ENCODE results near the gene HTT.

HTT gene

DNA sequence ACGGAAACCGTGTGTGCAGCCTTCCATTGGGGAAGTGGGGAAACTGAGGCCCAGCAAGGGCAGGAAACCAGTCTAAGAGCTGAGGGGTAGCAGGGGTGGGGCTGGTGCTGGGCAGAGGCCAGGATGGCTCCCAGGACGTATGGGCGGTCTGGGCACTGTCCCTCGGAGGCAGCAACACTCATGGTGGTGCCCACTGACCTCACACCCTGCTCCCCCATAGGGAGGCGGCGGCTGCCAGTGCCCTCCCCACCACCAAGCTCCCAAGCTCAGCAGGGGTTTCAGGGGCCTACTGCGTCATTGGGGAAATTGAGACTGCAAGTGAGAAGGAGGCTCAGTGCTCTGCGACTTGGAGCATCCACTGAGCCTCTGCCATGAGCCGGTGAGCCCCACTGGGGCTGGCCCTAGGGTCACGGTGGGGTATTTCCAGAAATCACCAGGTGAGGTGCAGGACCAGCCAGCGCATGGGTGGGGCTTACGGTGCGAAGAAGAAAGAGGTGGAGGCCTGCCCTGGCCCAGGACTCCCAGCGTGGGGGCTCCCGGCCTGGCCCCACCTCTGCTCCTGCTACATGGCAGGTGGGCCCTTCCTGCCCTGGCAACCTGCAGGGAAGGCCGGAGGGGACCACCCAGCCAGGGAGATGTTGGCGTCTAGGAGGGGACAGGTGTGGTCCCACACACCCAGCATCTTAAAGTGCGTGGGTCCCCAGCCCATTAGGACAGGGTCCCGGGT lies 175.4 kb downstream of the HTT start:
- H3K4me3 ChIP-seq (ENCODE audit: low read length) = no peak overlapping the region
- no peak for TF ChIP-seq ZNF274 (IDR thresholded peaks at IDR 0.05; ENCODE audit: low read depth, low read length)

DNA sequence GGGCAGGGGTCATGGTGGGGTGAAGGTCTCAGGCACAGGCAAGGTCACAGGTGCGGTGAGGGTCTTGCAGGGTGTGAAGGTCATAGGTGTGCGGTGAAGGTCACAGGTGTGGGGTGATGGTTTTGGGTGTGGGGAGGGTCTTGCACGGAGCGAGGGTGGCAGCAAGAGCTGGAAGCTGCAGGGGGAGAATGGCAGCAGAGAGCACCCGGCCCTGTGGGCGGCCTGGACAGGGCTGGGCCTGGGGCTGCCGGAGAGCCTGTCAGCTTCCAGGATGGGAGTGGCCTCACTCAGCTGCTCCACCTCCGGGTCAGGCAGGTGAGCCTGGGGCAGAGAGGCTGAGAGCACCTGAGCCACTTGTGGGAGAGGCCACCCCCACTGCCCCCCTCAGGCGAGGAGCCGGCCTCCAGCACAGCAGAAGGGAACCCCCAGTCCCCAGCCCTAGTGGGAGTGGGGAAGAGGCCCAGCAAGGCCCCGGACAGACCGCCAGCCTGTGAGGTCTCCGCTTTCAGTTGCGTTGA lies 176.0 kb downstream of the HTT start:
- TF ChIP-seq ZNF274 (IDR thresholded peaks at IDR 0.05; ENCODE audit: low read depth, low read length) = no peak
- no peak overlapping the region for H3K4me3 ChIP-seq (ENCODE audit: low read length)

GRCh38 chr4:3250956-3251690 lies 176.6 kb downstream of the HTT start:
- TF ChIP-seq ZNF274 (IDR thresholded peaks at IDR 0.05; ENCODE audit: low read depth, low read length) = no peak
- H3K4me3 ChIP-seq (ENCODE audit: low read length) = no peak overlapping the region

DNA sequence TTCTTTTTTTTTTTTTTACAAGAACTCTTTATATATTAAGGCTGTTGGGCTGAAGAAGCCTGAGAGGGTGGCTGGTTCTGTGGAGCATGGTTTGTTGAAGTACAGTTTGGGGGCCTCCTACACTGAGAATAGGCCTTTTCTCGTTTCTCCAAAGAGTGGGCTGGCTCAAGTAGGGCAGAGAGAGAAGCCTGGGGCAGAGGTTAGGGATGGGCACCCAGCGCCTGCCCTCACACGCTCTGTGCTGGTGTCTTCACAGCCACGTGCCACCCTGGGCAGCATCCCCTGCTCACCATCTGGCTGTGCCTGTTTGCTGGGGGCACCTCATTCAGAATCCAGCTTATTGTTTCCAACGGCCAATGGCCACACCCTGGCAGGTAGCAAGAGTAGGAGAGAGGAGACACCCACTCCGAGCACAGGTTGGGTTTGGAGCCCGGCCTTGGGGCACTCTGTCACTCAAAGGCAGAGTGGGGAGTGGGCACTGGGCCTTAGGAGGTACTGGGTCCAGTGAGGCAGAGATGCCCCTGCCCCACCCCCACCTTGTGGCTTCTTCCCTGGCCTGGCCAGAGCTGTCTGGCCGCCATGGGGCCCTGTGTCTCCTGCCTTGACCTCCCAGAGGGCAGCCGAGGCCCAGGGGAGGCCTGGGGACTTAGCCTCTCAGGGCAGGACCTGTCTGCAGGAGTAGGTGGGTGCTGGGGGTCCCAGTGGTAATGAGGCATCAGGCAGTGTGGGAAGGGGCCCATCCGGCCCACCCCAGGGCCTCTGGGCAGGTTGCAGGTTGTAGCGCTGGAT lies 177.4 kb downstream of the HTT start:
- H3K4me3 ChIP-seq (ENCODE audit: low read length) = no peak overlapping the region
- TF ChIP-seq ZNF274 (IDR thresholded peaks at IDR 0.05; ENCODE audit: low read depth, low read length) = no peak

DNA sequence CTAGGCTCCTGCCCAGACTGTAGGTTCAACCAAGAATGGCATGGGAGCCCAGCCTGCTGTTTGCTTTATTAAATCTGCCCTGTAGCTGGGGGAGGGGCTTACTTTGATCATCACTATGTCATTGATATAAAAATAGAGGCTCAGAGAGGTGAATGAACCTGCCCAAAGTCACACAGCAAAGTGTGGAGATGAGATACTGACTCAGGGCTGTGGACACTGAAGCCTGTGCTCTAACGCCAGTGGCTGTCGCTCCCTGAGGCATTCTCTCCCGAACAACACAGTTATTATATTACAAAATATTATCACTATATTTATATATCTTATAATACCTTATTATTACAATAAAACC lies 178.0 kb downstream of the HTT start:
- H3K4me3 ChIP-seq (ENCODE audit: low read length) = no peak overlapping the region
- no peak for TF ChIP-seq ZNF274 (IDR thresholded peaks at IDR 0.05; ENCODE audit: low read depth, low read length)

- no peak for TF ChIP-seq ZNF274 (IDR thresholded peaks at IDR 0.05; ENCODE audit: low read depth, low read length)
- H3K4me3 ChIP-seq (ENCODE audit: low read length) = no peak overlapping the region
Measured at GRCh38 chr4:3252831-3253641, 178.6 kb downstream of the HTT start.

DNA sequence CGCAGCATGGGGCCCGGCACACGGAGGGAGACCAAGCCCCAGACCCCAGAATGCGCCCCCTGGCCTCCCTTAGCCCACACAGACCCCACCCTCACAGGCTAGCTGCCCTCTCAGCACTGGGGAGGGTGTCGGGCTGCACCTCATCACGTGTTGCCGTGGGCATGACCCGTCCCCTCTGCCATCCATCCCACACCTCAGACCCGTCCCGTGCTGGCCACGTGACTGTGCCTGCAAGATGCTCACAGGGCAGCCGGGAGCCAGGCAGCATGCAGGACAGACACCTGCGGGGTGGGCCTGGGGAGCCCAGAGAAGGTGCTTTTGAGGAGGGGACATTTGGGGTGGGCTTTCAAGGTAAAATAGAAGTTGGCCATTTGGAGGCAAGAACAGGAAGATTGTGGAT lies 179.3 kb downstream of the HTT start:
- no peak overlapping the region for H3K4me3 ChIP-seq (ENCODE audit: low read length)
- no peak for TF ChIP-seq ZNF274 (IDR thresholded peaks at IDR 0.05; ENCODE audit: low read depth, low read length)

DNA sequence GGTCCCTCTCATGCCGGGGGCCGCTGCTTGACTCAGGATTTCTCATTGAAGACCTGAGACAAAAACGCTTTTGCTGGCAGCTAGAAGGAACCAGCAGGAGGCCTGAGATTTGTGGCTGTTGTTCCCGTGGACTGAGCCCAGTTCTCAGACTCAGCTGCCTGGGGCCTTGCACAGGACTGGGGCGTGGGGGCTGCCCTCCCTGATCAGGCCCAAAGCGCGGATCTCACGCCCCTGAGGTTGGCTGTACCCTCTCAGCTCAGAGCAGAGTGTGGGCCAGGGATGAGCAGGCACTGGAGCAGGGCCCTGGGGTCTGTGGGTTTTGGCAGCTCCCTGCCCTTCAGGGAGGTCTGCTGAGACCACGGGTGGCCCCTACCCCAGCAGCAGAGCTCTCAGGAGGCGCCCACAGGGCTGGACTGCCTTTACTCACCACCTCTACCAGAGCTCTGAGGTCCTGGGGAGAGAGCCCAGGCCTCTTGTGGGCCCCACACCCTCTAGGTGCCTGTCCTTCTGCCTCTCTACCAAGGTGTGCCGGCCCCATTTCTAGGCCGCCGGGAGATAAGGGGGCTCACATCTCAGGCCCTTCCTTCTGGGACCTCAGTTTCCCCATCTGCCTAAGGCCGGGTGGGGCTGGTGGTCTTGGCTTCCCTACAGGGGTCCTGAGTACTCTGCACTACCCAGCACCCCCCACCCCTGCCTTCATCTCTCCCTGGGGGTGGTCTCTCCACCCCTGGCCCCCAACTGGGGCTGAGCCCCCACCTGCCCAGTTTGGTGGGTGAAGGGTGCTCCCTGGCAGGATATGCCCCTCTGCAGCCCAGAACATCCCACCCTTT lies 180.0 kb downstream of the HTT start:
- TF ChIP-seq ZNF274 (IDR thresholded peaks at IDR 0.05; ENCODE audit: low read depth, low read length) = no peak
- no peak overlapping the region for H3K4me3 ChIP-seq (ENCODE audit: low read length)

GRCh38 chr4:3255611-3256186 lies 181.2 kb downstream of the HTT start:
- TF ChIP-seq ZNF274 (IDR thresholded peaks at IDR 0.05; ENCODE audit: low read depth, low read length) = no peak
- no peak overlapping the region for H3K4me3 ChIP-seq (ENCODE audit: low read length)

- no peak for TF ChIP-seq ZNF274 (IDR thresholded peaks at IDR 0.05; ENCODE audit: low read depth, low read length)
- H3K4me3 ChIP-seq (ENCODE audit: low read length) = no peak overlapping the region
Measured at GRCh38 chr4:3256230-3257102, 182.0 kb downstream of the HTT start.

DNA sequence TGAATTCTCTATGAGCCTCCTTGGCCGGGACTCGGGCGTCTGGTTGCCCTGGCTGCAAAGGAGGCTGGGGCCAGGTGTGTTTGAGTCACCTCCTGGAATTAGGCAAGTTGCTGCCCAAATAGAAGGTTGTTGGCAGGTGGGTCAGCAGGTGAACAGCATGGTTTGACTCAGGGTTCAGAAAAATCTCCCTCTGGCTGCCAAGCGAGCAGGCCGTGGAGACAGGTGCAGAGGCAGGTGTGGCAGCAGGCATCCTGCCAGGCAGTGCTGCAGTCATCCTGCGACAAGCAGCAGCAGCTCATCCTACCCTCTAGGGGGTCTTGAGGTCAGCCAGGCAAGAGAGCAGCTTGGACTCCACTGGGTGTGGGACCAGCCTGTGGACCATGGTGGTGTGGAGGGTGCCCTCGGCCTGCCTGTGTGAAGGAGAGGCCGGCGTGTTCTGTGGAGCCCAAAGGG lies 182.6 kb downstream of the HTT start:
- no peak overlapping the region for H3K4me3 ChIP-seq (ENCODE audit: low read length)
- no peak for TF ChIP-seq ZNF274 (IDR thresholded peaks at IDR 0.05; ENCODE audit: low read depth, low read length)

Measured in GM08714 (cell line).